Right lobe of liver (tissue), 6 donors: Measurements from ENCODE around the gene DRC7. TPM values are rescaled to one million over a fixed set of nuclear protein-coding genes. Genes with fewer than 3 reads are reported as not detected.

Experiments
- ATAC-seq, 4 donors: fragments of 200-7000 bp; cut with Tn5 transposase; one replicate each; pipeline ENCODE4 v1.9.1; 2020; ENCODE audit warnings: mild to moderate bottlenecking in 4 of 4, moderate library complexity in 4 of 4
- DNase-seq, 3 donors: peaks; one replicate each; pipeline ENCODE4 v3.0.0-alpha.2; 2020
- H3K27ac ChIP-seq, 3 donors: fragments of 200-600 bp; one replicate each; pipeline ENCODE4 v1.8.0; 2022
- H3K27me3 ChIP-seq, 2 donors: fragments of 200-600 bp; one replicate each; pipeline ENCODE4 v1.8.0; 2022
- H3K36me3 ChIP-seq, 4 donors: fragments of 200-600 bp; sonication (generic) in 1 of 4; one replicate each; pipeline versions ENCODE4 v1.5.1 to v1.8.0; 2017 to 2022; ENCODE audit warnings: control low read depth in 1 of 4
- H3K4me1 ChIP-seq, 4 donors: fragments of 200-600 bp; sonication (generic) in 1 of 4; one replicate each; pipeline versions ENCODE4 v1.5.1 to v1.8.0; 2017 to 2022; ENCODE audit warnings: control low read depth in 1 of 4
- H3K4me3 ChIP-seq, 3 donors: fragments of 200-600 bp; one replicate each; pipeline ENCODE4 v1.8.0; 2022
- H3K9me3 ChIP-seq, 4 donors: fragments of 200-600 bp; sonication (generic) in 1 of 4; one replicate each; pipeline versions ENCODE4 v1.5.1 to v1.8.0; 2017 to 2022; ENCODE audit warnings: control low read depth in 1 of 4
- POLR2A ChIP-seq: fragments of 450-650 bp; IDR thresholded peaks from one replicate; pipeline ENCODE4 v1.6.1; 2017; ENCODE audit warnings: antibody characterized with exemption, mild to moderate bottlenecking
- WGBS: methylation state at CpG from one replicate; pipeline ENCODE4 v1.1.6; 2018; ENCODE audit warnings: low coverage, low lambda C conversion rate; ENCODE audit not compliant: insufficient coverage; ENCODE audit errors: missing lambda C conversion rate; 5-methylcytosine and 5-hydroxymethylcytosine counted together
- intact Hi-C, 2 donors: fragments of 100-400 bp; cut with DNase I; formaldehyde crosslinking; loops; one replicate each; pipeline versions ENCODE4 v1.11.2 to v1.14.1; 2022
- total RNA-seq, 6 experiments: library from RNA; depleted of rRNA in 2 of 6; stranded (reverse); fragments of >200 nt in 2 of 6; fragmentation: NEBNext Ultra II Directional in 3 of 6; extraction: Animal tissue kit (Norgen Biotek cat#: 25700) in 3 of 6; gene quantifications; one replicate each; pipeline versions ENCODE4 v1.1.0 to v1.2.4, GENCODE V29; 2016 to 2023
- TF ChIP-seq, protein P1 (sequence below), 4 donors: fragments of 200-600 bp in 3 of 4; fragments of 450-650 bp in 1 of 4; IDR thresholded peaks; one replicate each; pipeline versions ENCODE4 v1.5.1 to v1.8.0; 2016 to 2022; ENCODE audit warnings: antibody characterized with exemption in 4 of 4, mild to moderate bottlenecking in 2 of 4
- donor health status: DM: no; HTN: yes; CAD: no.
- donor health status: DM: no; HTN: no; CAD: no.
- donor health status: DM: no; HTN: no; CAD: no.
- donor health status: DM: no; HTN: yes; CAD: no.
- donor health status: DM: no; HTN: yes; CAD: no.

DRC7 gene
- total RNA-seq, 6 experiments from 2014 or later, result 0.06 to 0.37 (median 0.19) TPM

GRCh38 chr16:57658878-57659674 lies 35.5 kb upstream of the DRC7 start:
- TF ChIP-seq, protein P1, sequence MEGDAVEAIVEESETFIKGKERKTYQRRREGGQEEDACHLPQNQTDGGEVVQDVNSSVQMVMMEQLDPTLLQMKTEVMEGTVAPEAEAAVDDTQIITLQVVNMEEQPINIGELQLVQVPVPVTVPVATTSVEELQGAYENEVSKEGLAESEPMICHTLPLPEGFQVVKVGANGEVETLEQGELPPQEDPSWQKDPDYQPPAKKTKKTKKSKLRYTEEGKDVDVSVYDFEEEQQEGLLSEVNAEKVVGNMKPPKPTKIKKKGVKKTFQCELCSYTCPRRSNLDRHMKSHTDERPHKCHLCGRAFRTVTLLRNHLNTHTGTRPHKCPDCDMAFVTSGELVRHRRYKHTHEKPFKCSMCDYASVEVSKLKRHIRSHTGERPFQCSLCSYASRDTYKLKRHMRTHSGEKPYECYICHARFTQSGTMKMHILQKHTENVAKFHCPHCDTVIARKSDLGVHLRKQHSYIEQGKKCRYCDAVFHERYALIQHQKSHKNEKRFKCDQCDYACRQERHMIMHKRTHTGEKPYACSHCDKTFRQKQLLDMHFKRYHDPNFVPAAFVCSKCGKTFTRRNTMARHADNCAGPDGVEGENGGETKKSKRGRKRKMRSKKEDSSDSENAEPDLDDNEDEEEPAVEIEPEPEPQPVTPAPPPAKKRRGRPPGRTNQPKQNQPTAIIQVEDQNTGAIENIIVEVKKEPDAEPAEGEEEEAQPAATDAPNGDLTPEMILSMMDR (IDR thresholded peaks at IDR 0.05), result no peak
- TF ChIP-seq POLR2A, result no peak
- H3K36me3 ChIP-seq, result no peaks in the 10 kb centered on the region
- DNase-seq (no peak), ATAC-seq (no peak)
- 40% methylated on average over 1 of the region's 19 CpGs for WGBS
- no peaks in the 10 kb centered on the region for H3K4me1 ChIP-seq
- no peaks in the 10 kb centered on the region for H3K9me3 ChIP-seq
- H3K4me3 ChIP-seq, result no peak overlapping the region
- H3K27me3 ChIP-seq, result no peaks in the 10 kb centered on the region
- intact Hi-C loops, result no loop called here
- no peak overlapping the region for H3K27ac ChIP-seq

GRCh38 chr16:57660715-57661463 lies 33.7 kb upstream of the DRC7 start:
- no peak overlapping the region for H3K27ac ChIP-seq
- ATAC-seq, result peak; percentile 29 to 74 (median 67)
- TF ChIP-seq, protein P1 (IDR thresholded peaks at IDR 0.05), result peak in 3 of 4 donors; percentile 18 to 35 (median 24)
- TF ChIP-seq POLR2A, result no peak
- DNase-seq, result no peak
- no peaks in the 10 kb centered on the region for H3K9me3 ChIP-seq
- intact Hi-C loops, result no loop called here
- no peaks in the 10 kb centered on the region for H3K27me3 ChIP-seq
- no peak overlapping the region for H3K4me3 ChIP-seq
- no peaks in the 10 kb centered on the region for H3K4me1 ChIP-seq
- 79% methylated on average over 5 of the region's 11 CpGs for WGBS
- H3K36me3 ChIP-seq, result no peaks in the 10 kb centered on the region

DNA sequence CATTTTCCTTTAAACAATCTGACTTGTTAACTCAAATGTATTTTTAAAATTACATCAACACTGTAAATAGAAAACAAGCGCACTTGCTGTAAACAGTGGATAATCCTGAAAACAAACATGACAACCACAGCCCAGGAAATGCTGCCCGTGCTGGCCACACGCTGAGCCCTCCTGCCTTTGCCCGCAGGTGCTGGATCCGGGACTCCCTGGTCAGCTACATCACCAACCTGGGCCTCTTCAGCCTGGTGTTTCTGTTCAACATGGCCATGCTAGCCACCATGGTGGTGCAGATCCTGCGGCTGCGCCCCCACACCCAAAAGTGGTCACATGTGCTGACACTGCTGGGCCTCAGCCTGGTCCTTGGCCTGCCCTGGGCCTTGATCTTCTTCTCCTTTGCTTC lies 33.1 kb upstream of the DRC7 start:
- DNase-seq (no peak), ATAC-seq (no peak)
- no peaks in the 10 kb centered on the region for H3K4me1 ChIP-seq
- intact Hi-C loops, result no loop called here
- WGBS, result 100% methylated on average over 5 of the region's 7 CpGs
- no peak overlapping the region for H3K4me3 ChIP-seq
- no peaks in the 10 kb centered on the region for H3K9me3 ChIP-seq
- H3K27me3 ChIP-seq, result no peaks in the 10 kb centered on the region
- H3K27ac ChIP-seq, result no peak overlapping the region
- no peaks in the 10 kb centered on the region for H3K36me3 ChIP-seq
- TF ChIP-seq POLR2A, result no peak
- TF ChIP-seq, protein P1 (IDR thresholded peaks at IDR 0.05), result no peak

DNA sequence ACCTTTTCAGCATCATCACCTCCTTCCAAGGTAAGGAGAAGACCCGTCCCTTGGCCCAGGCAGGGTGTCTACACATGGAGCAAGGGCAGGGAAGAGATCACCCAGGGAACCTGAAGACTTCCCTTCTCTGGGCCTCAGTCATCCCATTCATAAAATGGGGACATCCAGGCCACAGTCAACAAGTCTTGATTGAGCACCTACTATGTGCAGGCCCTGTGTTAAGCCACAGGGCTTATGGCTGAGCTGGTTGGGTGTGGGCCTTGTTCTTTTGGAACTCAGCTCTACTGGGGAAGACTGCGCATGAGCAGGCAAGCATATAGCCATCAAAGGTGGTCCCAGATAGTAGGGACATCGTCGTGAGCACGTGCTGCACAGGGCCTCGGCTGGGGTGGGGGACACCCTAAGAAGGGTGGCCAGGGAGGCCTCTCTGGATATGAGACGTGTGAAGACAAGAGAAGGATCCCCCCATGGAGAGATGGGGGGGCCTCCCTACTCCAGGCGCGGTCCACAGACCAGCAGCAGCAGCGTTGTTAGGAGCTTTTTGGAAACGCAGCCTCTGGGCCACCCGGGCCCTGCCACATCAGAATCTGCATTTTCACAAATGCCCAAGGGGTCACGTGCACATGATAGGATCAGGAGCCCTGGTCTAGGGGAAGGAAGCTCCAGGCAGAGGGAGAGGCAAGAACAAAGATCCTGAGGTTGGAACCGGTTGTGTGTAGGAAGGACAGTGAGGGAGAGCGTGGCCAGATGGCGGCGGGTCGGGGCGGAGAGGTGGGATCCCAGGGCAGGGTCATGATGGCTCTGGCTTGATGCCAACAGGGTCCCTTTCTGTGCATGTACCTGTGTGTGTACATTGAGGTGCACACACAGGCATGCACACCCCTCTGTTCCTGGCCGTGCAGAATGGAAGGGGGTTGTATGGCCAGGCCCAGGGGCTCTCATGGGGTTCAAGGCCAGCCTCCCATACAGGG lies 32.4 kb upstream of the DRC7 start:
- peaks cover 0 to 4% (median under 1%) of the 10 kb centered on the region in 4 donors for H3K4me1 ChIP-seq
- DNase-seq (no peak), ATAC-seq (no peak)
- intact Hi-C loops, result no loop called here
- no peaks in the 10 kb centered on the region for H3K9me3 ChIP-seq
- TF ChIP-seq, protein P1 (IDR thresholded peaks at IDR 0.05), result no peak
- TF ChIP-seq POLR2A, result no peak
- H3K4me3 ChIP-seq, result no peak overlapping the region
- WGBS, result 76% methylated on average over 8 of the region's 20 CpGs
- no peak overlapping the region for H3K27ac ChIP-seq
- H3K27me3 ChIP-seq, result no peaks in the 10 kb centered on the region
- H3K36me3 ChIP-seq, result no peaks in the 10 kb centered on the region
